ENCODE results near the gene CETP.

DNA sequence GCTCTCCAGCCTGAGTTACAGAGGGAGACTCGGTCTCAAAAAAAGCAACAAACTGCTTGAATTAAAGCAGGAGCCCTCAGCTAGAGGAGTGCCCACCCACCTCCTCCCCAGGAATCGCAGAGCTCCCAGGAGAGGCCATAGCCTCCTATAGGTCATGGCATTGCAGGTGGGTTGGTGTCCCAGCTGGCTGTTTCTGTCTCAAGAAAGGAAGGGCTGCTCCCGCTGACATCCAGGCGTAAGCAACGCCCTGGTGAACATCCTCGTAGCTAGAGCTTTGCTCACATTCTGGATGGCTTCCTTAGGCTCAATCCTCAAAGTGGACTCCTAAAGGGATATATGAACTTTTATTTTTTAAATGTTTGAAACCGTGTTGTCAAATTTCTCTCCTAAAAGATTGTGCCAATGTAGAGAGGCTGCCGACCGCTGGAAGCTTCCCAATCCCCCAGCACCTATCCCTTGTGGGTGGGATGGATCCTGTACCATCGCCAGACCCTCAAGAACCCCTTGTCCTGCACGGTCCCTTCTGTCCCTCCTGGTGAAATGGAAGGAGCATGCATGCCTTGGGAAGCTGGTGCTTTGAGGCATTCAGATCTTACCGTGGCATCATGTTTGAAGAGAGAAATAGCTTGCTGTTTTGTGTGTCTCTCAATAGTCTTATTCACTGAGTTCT, 33.5 kb downstream of the CETP start:
- TF ChIP-seq YY1 (IDR thresholded peaks at IDR 0.05; ENCODE audit: insufficient read depth, insufficient read length): no peak
- TF ChIP-seq ZNF274 (IDR thresholded peaks at IDR 0.05; ENCODE audit: low read depth, low read length): no peak

Measured in NT2/D1 (cell line).